Activated CD4-positive, alpha-beta T cell treated with anti-CD3 and anti-CD28 coated beads, Interleukin-2, amount 10 ng/mL, durations not matched to agents 7 days and 5 days (primary cell): ENCODE results near the gene INPP5J. TPM values are rescaled to one million over a fixed set of nuclear protein-coding genes. Genes with fewer than 3 reads are reported as not detected.
"Not testable (repeated sequence)": the region's sequence is repeated elsewhere in the genome, so short reads cannot be mapped to it uniquely, and the experiment has no call there.

Experiments used
- CTCF ChIA-PET: fragments of 350-600 bp; sonication (Branson Sonifier 250); formaldehyde crosslinking; loops from one replicate; lab custom pipeline; 2021; ENCODE audit warnings: antibody characterized with exemption; lab: Charles Lee
- POLR2A ChIA-PET: fragments of 350-600 bp; sonication (Branson Sonifier 250); formaldehyde crosslinking; loops from one replicate; lab custom pipeline; 2021; ENCODE audit warnings: antibody characterized with exemption; lab: Charles Lee
- DNase-seq: peaks from one replicate; pipeline ENCODE4 v3.0.0-alpha.2; 2020
- H3K27ac Mint-ChIP-seq: one replicate; pipeline ENCODE4 v1.8.0; 2021; ENCODE audit warnings: mild to moderate bottlenecking, moderate library complexity, mixed read lengths
- H3K27me3 Mint-ChIP-seq: one replicate; pipeline ENCODE4 v1.8.0; 2021; ENCODE audit warnings: mixed read lengths
- H3K36me3 Mint-ChIP-seq: one replicate; pipeline ENCODE4 v1.8.0; 2021; ENCODE audit warnings: low read depth, mixed read lengths
- H3K4me1 Mint-ChIP-seq: one replicate; pipeline ENCODE4 v1.8.0; 2021; ENCODE audit warnings: mixed read lengths
- H3K4me3 Mint-ChIP-seq: one replicate; pipeline ENCODE4 v1.8.0; 2021; ENCODE audit warnings: mild to moderate bottlenecking, moderate library complexity, mixed read lengths
- H3K9me3 Mint-ChIP-seq: one replicate; pipeline ENCODE4 v1.8.0; 2021; ENCODE audit warnings: mixed read lengths
- total RNA-seq, 2 experiments: library from RNA; stranded (reverse); gene quantifications; one replicate each; pipeline ENCODE4 v1.2.3, GENCODE V29; 2021

INPP5J gene
- total RNA-seq, 2 experiments from 2014 or later: not detected

DNA sequence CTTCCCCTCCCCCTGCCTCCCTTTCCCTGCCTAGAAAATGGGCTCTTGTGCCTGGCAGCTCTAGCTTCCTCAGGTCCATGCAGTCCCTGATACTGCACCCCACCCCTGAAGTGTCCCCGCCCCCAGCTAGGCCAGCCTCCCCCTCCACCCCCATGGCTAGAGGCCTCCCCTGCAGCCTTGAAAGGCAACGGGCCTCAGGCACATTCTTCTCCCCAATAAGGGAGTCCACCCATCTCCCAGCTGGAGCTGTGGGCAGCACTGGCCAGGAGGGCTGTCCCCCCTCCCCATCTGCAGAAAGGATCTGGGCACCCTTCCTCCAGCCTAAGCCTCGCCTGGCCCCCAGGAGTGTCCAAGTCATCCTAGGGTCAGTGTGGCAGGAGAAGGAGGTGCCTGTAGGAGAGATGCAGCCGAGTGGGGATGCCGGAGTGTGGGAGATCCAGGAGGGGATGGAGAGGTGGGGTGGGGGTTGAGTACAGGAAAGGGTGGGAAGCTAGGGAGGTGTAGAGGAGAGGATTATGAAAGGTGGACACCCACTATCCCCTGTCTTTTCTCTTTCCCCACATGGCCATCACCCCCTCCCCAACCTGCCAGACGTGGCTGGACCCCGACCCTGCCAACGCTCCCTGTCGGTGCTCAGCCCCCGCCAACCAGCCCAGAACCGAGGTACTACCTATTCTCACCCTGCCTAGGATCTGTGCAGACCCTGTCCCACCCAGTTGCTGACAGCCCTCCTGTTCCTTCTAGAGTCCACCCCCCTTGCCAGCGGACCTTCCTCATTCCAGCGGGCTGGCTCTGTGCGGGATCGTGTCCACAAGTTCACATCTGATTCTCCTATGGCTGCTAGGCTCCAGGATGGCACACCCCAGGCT lies 32.3 kb upstream of the INPP5J start:
- H3K27me3 Mint-ChIP-seq: no peaks in the 10 kb centered on the region
- H3K27ac Mint-ChIP-seq: no peak overlapping the region
- ChIA-PET POLR2A (no interaction called here), CTCF (no interaction called here)
- H3K4me3 Mint-ChIP-seq: no peak overlapping the region
- DNase-seq: no peak
- H3K9me3 Mint-ChIP-seq: no peaks in the 10 kb centered on the region
- H3K4me1 Mint-ChIP-seq: no peaks in the 10 kb centered on the region
- H3K36me3 Mint-ChIP-seq: peaks cover 2% of the 10 kb centered on the region

DNA sequence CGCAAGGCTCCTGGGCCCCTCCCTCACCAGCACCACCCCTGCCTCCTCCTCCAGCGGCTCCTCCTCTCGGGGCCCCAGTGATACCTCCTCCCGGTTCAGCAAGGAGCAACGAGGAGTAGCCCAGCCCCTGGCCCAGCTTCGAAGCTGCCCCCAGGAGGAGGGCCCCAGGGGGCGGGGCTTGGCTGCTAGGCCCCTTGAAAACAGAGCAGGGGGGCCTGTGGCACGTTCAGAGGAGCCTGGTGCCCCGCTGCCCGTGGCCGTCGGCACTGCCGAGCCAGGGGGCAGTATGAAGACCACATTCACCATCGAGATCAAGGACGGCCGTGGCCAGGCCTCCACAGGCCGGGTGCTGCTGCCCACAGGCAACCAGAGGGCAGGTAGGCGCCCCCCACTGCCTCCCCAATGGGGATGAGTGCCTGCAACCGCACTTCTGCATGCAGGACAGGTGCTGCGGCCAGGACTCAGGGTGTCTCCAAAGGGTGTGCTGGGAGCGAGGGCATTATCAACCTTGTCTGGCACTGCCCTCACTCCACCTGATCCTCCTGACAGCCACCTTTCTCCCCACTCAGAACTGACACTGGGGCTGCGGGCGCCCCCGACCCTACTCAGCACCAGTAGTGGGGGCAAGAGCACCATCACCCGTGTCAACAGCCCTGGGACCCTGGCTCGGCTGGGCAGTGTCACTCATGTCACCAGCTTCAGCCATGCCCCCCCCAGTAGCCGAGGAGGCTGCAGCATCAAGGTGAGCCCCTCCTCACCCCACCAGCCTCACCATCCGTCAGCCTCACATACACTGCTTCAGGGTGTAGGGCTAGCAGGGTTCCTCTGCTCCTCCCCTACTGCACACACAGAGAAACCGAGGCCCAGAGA lies 31.4 kb upstream of the INPP5J start:
- ChIA-PET POLR2A (no interaction called here), CTCF (no interaction called here)
- Mint-ChIP-seq H3K9me3 (no peaks in the 10 kb centered on the region), H3K36me3 (peaks cover 8% of the 10 kb centered on the region), H3K4me1 (no peaks in the 10 kb centered on the region), H3K27ac (no peak overlapping the region), H3K4me3 (no peak overlapping the region), H3K27me3 (no peaks in the 10 kb centered on the region)
- DNase-seq: no peak

DNA sequence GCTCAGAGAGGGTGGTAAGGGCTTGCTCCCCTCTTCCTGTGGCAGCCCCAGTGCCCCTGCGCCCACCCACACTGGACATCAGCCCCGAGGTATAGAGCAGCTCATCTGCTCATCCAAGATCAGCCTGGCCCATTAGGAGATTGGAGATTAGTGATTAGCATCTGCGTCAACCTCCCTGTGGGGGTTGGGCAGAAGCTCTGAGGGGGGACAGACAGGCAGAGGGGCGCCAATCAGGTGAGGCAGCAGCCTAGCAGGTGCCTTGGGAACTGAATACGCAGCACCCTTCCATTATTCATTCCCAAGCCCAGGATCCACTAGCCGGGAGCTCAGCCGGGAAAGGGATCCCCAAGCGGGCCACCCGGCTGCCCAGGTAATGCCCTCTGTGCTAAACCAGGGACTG lies 30.6 kb upstream of the INPP5J start:
- Mint-ChIP-seq H3K9me3 (no peaks in the 10 kb centered on the region), H3K4me3 (no peak overlapping the region), H3K4me1 (no peaks in the 10 kb centered on the region), H3K27ac (no peak overlapping the region), H3K36me3 (peaks cover 11% of the 10 kb centered on the region), H3K27me3 (no peaks in the 10 kb centered on the region)
- ChIA-PET CTCF (interaction anchor here (1.2 kb wide), 1 partner anchor 180 kb away, joined by 3 read pairs; no protein-coding TSS in a partner anchor), POLR2A (no interaction called here)
- DNase-seq: no peak

DNA sequence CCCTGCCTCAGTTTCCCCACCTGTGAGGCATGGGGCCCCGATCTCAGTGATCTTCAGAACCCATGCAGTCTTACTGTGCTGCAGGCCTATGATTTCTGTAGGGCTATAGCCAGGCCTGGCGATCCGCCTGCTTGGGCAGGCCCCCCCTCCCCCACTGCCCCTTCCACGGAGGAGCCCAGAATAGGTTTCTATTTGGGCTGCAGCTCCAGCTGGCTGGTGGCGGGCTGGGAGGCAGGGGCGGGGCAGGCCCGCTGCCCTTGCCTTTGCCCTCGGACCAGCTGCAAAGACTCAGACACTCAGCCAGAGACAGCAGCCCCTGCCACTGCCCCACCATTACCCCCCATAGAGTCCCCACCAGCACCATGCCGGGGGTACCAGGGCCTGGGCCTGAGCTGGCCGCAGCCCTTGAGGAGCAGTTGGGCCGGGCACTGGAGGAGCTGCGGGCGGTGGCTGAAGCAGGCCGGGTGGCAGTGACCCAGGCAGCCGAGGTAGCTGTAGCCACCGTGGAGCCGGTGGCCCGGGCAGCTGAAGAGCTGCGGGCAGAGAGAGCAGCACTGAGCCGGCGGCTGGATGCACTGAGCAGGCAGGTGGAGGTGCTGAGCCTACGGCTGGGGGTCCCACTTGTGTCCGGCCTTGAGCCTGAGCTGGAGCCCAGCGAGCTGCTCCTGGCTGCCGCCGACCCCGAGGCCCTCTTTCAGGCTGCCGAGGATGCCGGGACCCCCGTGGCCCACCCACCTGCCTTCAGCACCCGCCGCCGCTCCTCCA lies 29.5 kb upstream of the INPP5J start:
- peaks cover 12% of the 10 kb centered on the region for H3K36me3 Mint-ChIP-seq
- ChIA-PET POLR2A (interaction anchor here (0.5 kb wide), 1 partner anchor 26 kb away, joined by 3 read pairs; no protein-coding TSS in a partner anchor), CTCF (interaction anchor here (1.2 to 4.3 kb wide), 3 partner anchors 8 to 179 kb away, joined by 3 to 32 read pairs (median 3); no protein-coding TSS in a partner anchor)
- no peaks in the 10 kb centered on the region for H3K27me3 Mint-ChIP-seq
- H3K4me3 Mint-ChIP-seq: no peak overlapping the region
- no peaks in the 10 kb centered on the region for H3K9me3 Mint-ChIP-seq
- H3K27ac Mint-ChIP-seq: no peak overlapping the region
- no peak for DNase-seq
- H3K4me1 Mint-ChIP-seq: no peaks in the 10 kb centered on the region

DNA sequence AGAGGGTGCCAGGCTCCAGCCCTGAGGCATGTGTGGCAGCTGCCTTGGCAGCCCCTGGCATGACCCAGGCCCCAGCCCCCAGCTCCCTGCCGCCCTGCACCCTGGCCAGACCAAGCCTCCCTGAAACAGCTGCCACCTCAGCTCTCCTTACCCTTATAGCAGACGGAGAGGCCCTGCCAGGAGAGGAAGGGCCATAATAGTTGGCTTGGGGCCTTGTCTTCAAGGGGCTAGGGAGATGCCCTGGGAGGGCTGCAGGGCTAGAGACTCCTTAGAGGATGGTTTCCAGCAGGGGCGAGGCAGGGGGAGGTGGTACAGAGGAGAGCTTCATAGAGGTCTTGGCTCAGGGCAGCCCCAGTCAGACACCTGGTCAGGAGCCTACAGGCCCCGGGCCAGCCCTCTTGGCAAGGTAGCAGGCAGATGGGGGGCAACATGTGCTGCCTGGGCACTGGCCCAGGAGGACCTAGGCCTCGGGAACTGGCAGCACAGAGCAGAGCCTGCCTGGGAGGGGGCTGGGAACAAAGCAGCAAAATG lies 28.7 kb upstream of the INPP5J start:
- H3K36me3 Mint-ChIP-seq: peaks cover 10% of the 10 kb centered on the region
- no peak overlapping the region for H3K4me3 Mint-ChIP-seq
- H3K4me1 Mint-ChIP-seq: no peaks in the 10 kb centered on the region
- DNase-seq: no peak
- no peaks in the 10 kb centered on the region for H3K27me3 Mint-ChIP-seq
- ChIA-PET POLR2A (interaction anchor here (0.6 kb wide), 1 partner anchor 46 kb away, joined by 3 read pairs; no protein-coding TSS in a partner anchor), CTCF (interaction anchor here (0.6 to 4.3 kb wide), 3 partner anchors 9 to 102 kb away, joined by 3 to 32 read pairs (median 5); no protein-coding TSS in a partner anchor)
- no peaks in the 10 kb centered on the region for H3K9me3 Mint-ChIP-seq
- no peak overlapping the region for H3K27ac Mint-ChIP-seq

DNA sequence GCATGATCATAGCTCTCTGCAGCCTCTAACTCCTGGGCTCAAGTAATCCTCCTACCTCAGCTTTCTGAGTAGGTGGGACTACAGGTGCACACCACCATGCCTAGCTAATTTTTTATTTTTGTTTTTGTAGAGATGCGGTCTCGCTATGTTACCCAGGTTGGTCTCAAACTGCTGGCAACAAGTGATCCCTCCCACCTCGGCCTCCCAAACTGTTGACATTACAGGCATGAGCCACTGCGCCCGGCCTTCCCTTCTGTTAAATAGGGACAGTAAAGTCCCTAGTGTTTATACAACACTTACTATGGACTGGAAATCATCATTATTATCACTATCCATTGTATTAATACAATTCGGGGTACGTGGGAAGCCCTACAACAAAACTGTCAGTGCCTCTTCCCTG lies 28.0 kb upstream of the INPP5J start:
- H3K4me3 Mint-ChIP-seq: no peak overlapping the region
- H3K9me3 Mint-ChIP-seq: no peaks in the 10 kb centered on the region
- CTCF ChIA-PET: interaction anchor here (0.6 to 4.3 kb wide), 4 partner anchors 9 to 103 kb away, joined by 3 to 32 read pairs (median 6); partner anchors contain the start of gene SELENOM
- DNase-seq: no peak
- peaks cover 10% of the 10 kb centered on the region for H3K36me3 Mint-ChIP-seq
- POLR2A ChIA-PET: interaction anchor here (0.6 kb wide), 1 partner anchor 47 kb away, joined by 3 read pairs; no protein-coding TSS in a partner anchor
- no peaks in the 10 kb centered on the region for H3K27me3 Mint-ChIP-seq
- no peaks in the 10 kb centered on the region for H3K4me1 Mint-ChIP-seq
- H3K27ac Mint-ChIP-seq: no peak overlapping the region

DNA sequence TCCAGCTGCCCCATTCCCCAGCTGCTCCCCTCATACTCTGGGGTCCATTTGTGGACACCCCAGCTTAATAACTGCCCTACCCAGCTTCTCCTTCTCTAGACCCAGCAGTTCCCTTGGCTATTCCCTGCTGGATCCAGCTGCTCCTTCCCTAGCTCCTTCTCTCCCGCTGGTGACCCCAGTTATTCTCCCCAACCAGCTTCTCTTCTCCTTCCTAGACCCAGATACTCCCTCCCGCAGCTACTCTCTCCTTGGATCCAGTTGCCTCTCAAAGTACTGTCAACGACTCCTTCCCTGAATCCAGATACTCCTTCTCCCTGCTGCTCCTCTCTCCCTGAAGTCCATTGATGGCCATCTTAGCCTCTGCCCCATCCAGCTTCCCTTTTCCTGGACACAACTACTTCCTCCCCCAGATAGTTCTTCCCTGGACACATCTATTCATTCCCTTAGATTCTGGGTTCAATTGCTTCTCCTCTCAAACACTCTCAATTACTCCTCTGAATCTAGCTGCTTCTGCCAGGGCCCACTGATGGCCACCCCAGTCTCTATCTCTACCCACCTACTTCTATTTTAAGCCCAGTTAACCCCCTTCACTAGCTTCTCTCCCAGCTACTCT lies 27.0 kb upstream of the INPP5J start:
- CTCF ChIA-PET: interaction anchor here (1.8 to 4.3 kb wide), 2 partner anchors 10 to 11 kb away, joined by 6 to 32 read pairs; partner anchors contain the start of gene SELENOM
- DNase-seq: no peak
- no peaks in the 10 kb centered on the region for H3K27me3 Mint-ChIP-seq
- H3K36me3 Mint-ChIP-seq: peaks cover 10% of the 10 kb centered on the region
- no peak overlapping the region for H3K4me3 Mint-ChIP-seq
- H3K4me1 Mint-ChIP-seq: no peaks in the 10 kb centered on the region
- H3K9me3 Mint-ChIP-seq: no peaks in the 10 kb centered on the region
- H3K27ac Mint-ChIP-seq: no peak overlapping the region
- POLR2A ChIA-PET: interaction anchor here (0.5 kb wide), 1 partner anchor 305 kb away, joined by 6 read pairs; no protein-coding TSS in a partner anchor

DNA sequence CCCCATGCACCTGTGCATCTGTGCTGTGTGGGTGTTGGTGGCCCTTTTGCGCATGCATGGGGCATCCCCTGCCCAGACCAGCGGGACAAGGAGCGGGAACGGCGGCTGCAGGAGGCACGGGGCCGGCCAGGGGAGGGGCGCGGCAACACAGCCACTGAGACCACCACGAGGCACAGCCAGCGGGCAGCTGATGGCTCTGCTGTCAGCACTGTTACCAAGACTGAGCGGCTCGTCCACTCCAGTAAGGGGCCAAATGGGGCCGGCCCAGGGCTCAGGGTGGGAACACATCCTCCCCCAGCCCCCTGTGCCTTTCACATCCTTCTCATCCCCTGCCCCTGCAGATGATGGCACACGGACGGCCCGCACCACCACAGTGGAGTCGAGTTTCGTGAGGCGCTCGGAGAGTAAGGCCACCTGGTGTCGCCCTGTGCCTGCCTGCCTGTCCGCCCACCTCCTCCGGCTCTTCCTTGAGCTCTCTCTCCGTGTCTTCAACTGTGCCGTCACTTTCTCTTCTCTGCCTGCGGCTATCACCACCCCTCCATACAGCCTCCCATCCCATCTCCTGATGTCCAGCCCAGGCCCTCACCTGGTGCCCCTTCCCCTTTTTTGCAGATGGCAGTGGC lies 26.0 kb upstream of the INPP5J start:
- POLR2A ChIA-PET: interaction anchor here (0.5 kb wide), 1 partner anchor 306 kb away, joined by 6 read pairs; no protein-coding TSS in a partner anchor
- Mint-ChIP-seq H3K4me1 (no peaks in the 10 kb centered on the region), H3K27ac (no peak overlapping the region), H3K4me3 (no peak overlapping the region), H3K9me3 (no peaks in the 10 kb centered on the region), H3K27me3 (no peaks in the 10 kb centered on the region), H3K36me3 (peaks cover 10% of the 10 kb centered on the region)
- no peak for DNase-seq
- CTCF ChIA-PET: interaction anchor here (4.3 kb wide), 1 partner anchor 11 kb away, joined by 32 read pairs; no protein-coding TSS in a partner anchor

DNA sequence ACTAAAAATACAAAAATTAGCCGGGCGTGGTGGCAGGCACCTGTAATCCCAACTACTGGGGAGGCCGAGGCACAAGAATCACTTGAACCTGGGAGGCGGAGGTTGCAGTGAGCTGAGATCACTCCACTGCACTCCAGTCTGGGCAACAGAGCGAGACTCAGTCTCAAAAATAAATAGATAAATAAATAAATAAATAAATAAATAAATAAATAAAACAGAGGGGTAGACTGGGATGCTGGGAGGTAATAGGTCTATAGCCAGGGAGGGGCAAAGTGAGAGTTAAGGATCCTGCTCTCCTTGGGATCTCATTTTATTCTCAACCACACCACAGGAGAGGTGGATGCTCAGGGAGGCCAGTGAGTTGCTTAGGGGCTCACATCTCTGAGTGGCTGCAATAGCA lies 25.2 kb upstream of the INPP5J start:
- DNase-seq, H3K27ac Mint-ChIP-seq, POLR2A ChIA-PET, H3K9me3 Mint-ChIP-seq, H3K27me3 Mint-ChIP-seq, H3K4me1 Mint-ChIP-seq, CTCF ChIA-PET, H3K4me3 Mint-ChIP-seq: not testable (repeated sequence)
- peaks cover 12% of the 10 kb centered on the region for H3K36me3 Mint-ChIP-seq

DNA sequence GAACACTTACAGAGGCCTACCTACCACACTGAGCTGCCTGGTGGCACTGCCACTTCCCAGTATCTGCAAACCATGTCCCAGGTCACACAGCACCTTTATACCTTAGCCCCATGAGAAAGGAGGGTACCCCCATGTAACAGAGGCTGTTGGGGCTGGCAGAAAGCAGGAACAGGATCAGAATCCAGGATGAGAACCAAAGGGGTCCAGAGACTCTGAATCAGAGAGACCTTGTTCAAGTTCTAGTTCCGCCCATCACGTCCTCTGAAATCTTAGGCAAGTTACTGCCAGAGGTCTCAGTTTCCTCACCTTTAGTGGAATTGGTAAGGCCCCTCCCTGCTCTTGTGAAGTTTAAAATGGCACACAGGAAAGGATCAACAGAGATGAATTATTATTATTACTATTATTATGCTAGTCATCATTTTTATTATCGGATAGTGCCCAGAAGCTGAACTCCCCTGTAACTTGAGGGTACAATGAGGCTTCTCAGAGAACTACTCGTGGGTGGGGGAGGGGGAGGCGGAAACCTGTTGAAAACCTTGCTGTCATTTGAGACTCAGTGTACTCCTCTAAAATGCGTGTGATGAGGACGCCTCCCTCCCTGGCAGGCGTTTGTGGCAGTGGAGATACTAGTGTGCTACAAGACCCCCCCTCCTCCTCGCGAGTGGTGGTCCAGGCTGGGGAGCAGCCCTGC lies 24.7 kb upstream of the INPP5J start:
- no peak overlapping the region for H3K4me3 Mint-ChIP-seq
- no peaks in the 10 kb centered on the region for H3K4me1 Mint-ChIP-seq
- H3K9me3 Mint-ChIP-seq: no peaks in the 10 kb centered on the region
- H3K36me3 Mint-ChIP-seq: peaks cover 12% of the 10 kb centered on the region
- CTCF ChIA-PET: interaction anchor here (0.7 to 1.1 kb wide), 2 partner anchors 10 to 1159 kb away, joined by 3 read pairs; partner anchors contain the start of gene SELENOM
- H3K27ac Mint-ChIP-seq: no peak overlapping the region
- DNase-seq: no peak
- no peaks in the 10 kb centered on the region for H3K27me3 Mint-ChIP-seq
- POLR2A ChIA-PET: no interaction called here
